NCI-H1436 treated with DMSO at 0.1 percent for 48 hours (cell line): ENCODE results near the gene CPNE6.
A peak's percentile ranks its signal among the peaks of the same experiment; 100 is the strongest.
"Not testable (repeated sequence)": the region's sequence is repeated elsewhere in the genome, so short reads cannot be mapped to it uniquely, and the experiment has no call there.

Experiments used
- DNase-seq: peaks from one replicate; lab custom pipeline; 2025; lab: John Stamatoyannopoulos, UW

CPNE6 gene

DNA sequence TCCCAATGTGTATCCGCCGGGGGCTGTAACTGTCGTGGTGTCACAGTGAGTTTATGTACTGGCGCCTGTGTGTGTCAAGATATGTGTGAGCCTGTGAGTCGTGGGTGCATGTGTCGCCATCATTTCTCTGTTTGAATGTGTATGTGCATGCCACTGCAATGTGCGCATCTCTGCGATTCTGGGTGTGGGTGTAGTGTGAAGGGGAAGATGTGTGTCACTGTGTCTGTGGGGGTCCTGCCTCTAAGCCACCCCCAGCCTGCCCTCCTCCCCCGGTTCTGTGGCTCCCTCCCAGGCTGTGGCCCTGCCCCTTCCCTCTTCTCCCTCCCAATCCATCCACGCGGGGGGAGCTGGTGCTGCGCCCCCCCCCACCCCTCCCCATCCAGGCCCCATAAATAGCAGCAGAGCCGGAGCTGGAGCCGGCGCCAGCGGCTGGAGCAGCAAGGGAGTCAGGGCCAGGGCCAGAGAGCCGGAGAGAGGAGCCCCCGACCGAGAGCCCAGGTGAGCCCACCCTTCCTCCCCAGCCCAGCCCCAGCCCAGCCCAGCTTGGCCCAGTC lies at the start of gene CPNE6:
CPNE6 (plus strand) TSS at position 419 of the 554 bp plus-strand sequence. CDS start 1,375 bp downstream, outside the sequence.
- DNase-seq, result no peak

DNA sequence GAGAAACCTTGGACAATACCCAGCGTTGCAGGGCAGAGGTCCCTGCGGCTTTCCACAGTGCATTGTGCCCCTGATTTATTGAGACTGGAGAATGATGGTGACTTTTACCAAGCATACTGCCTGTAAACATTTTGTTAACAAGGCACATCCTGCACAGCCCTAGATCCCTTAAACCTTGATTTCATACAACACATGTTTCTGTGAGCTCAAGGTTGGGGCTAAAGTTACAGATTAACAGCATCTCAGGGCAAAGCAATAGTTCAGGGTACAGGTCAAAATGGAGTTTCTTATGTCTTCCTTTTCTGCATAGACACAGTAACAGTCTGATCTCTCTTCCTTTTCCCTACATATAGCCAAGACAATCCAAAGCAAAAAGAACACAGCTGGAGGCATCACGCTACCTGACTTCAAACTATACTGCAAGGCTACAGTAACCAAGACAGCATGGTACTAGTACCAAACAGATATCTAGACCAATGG lies 46.4 kb upstream of the CPNE6 start:
- not testable (repeated sequence) for DNase-seq

DNA sequence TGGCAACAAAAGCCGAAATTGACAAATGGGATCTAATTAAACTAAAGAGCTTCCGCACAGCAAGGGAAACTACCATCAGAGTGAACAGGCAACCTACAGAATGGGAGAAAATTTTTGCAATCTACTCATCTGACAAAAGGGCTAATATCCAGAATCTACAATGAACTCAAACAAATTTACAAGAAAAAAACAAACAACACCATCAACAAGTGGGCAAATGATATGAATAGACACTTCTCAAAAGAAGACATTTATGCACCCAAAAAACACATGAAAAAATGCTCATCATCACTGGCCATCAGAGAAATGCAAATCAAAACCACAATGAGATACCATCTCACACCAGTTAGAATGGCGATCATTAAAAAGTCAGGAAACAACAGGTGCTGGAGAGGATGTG lies 41.7 kb upstream of the CPNE6 start:
- DNase-seq, result not testable (repeated sequence)

DNA sequence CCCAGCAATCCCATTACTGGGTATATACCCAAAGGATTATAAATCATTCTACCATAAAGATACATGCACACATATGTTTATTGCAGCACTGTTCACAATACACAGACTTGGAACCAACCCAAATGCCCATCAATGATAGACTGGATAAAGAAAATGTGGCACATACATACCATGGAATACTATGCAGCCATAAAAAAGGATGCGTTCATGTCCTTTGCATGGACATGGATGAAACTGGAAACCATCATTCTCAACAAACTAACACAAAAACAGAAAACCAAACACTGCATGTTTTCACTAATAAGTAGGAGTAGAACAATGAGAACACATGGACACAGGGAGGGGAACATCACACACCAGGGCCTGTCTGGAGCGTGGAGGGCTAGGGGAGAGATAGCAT lies 40.0 kb upstream of the CPNE6 start:
- DNase-seq, result not testable (repeated sequence)

DNA sequence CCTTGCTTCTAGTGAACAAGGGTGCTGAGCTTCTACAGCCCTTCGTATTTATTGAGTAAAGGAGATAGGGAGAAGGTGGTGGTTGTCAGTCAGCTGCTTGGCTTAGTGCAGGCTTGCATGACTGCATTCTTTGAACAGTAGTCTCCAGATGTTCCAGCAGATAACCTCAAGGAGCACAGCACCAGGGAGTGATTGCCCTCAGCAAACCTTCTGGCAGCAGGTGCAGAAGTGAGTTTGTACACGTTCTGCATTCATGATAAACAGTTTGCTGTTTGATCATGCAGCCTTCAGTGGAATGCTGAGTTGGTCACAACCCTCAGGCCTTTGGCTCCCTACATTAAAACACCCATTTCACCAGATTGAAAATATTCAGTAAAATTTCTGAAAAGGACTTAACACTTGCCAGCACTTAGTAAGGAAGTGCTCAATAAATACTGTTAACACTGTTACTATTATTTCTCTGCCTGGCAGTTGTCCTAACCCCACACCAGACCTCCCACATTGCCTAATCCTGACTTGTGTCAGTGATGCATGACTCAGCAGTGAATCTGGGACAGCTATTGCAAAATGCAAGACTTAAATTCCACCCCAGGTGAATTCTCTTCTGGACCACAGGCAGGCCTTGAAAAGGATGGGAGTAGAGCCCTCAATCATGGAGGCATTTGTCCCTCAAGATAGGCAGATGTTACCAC lies 38.5 kb upstream of the CPNE6 start:
- no peak for DNase-seq

DNA sequence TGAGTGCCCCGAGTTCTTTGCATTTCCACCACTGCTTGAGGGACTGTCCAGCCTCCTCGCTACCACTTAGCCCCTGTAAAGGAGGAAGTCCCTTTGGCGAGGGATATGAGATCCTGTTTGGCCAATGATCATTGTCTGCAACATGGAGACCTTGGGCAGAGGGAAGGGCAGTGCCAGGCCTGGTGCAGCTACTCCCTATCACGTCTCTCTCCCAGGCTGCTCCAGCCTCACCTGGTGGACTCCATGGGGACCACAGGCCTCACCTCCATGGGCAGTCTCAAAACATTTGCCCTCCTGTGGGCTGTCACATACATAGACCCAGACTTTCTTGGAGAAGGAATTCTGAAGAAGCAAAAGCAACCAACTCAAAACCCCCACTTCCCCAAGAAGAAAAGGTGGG lies 35.6 kb upstream of the CPNE6 start:
- not testable (repeated sequence) for DNase-seq

DNA sequence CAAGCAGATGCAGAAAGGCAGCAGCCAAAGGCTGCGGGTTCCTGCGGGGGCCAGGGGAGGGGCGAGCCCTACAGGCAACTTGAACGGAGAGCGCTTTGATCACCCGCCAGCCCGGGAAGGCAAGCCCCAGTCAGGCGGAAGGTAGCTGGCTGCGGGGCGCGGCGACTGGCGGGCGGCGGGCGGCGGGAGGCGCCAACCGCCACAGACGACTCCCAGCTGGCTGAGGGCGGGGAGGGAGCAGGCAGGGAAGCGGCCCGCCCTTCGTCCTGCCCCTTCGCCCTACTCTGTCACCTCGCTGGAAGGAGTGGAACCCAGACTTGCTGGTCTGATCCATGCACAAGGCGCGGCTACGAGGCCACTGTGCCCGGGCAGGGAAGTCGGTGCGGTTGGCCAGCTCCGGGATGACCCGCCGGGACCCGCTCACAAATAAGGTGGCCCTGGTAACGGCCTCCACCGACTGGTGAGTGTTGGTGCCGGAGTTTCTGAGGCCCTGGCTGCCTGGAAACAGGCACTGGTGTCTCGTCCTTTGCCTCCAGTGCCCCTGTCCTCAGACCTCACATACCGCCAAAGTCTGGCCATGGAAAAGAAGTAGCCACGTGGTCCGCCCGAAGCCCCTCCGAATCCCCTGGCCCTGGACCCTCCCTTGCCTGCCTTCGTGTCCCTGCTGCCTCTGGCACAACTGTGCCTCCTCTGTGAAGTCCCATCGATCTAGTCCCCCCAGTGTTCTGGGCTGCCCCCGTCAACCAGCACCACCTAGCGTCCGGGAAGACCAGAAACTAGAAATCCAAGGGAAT lies 35.0 kb upstream of the CPNE6 start:
- DNase-seq, result peak; percentile 40

DNA sequence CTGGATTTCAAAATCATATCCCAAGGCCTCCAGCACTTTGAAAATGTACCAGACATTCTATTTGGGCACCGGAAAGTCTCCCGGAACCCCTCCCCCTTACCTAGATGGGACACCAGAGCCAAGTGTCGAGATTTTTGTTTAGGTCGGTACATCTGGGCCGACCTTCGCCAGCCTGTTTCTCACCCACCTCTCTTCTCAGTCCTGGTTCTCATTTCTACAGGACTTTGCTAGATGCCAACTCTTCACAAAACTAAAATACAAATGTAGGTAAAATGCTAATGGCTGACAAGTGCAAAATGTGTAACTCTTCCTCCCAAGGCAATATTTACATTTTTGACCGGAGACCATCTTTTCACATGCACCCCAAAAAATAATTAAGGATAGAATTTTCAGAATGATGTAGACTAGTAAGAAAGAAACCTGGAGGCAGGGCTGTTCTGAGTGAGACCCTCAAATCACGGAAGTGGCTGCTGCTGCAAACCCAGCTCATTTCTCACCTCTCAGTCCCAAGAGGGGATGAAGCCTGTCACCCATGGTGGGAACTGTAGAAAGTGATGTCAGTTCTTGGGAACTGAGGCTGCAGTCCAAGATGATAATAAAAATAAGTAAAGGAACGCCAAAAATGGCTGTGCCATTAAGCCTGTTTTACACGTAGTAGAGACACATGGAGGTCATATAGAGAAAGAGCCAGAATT lies 34.3 kb upstream of the CPNE6 start:
- not testable (repeated sequence) for DNase-seq

DNA sequence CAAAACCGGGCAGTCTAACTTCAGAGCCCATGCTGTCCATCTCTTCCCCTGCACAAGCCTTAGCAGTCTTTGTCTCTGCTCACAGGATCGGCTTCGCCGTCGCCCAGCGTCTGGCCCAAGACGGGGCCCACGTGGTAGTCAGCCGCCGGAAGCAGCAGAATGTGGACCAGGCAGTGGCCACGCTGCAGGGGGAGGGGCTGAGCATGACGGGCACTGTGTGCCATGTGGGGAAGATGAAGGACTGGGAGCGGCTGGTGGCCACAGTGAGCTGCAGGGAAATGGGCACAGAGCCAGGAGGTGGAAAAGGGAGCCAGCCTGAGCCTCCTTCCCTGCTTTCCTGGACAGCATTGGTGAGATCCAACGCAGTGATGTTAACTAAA lies 33.7 kb upstream of the CPNE6 start:
- no peak for DNase-seq

DNA sequence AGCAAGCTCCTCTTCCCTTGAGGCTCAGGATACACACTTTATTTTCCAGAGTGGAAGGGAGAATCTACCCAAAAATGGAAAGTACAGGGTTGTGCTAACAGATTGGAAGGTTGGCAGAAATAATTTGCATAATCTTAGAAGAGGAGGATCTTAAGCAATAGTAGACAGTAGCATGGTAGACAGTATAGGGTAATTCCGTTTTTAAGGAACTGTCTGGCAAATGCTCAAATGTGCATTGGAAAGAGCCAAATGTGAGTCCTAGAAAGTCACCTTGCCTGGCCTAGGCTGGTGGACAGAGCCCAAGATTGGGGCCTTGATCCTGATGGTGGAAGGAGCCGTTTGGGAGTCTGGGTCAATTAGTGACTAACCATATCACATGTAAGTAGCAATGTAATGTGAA lies 32.7 kb upstream of the CPNE6 start:
- DNase-seq, result no peak

DNA sequence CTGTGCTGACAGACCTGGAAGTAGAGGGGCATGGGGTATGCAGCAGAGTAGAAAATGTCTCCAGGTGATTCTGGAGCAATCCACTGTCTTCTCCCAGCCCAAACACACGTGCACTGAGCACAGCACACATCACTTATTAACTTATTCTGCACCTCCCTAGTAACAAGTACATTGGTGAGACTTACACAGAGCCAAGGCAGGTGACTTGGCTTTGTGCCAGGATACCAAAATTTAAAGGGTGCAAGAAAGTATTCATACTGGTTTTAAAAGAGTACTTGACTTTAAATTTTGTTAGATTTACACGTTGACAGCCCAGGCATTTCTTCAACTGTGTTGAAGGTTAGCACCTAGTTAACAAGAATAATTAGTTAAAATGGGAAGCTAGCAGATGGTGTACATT lies 30.7 kb upstream of the CPNE6 start:
- DNase-seq, result no peak

DNA sequence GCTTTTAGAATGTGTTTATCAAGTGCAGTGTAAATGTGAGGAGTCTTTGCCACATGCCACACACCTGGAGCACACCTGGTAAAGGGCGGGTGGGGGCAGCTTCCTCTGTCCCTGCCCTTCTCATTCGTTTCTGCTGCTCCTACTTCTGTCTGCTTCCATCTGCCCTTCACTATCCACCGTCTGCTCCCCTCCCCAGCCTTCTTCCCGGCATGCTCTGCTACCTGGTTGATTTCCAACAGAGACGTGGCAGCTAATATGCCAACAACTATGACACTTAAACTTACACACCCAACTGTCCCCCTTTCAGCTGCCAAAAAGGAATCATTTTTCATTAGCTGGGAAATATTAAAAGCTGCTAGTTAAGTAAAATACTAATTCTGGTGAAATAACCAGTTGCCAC lies 28.6 kb upstream of the CPNE6 start:
- DNase-seq, result no peak

DNA sequence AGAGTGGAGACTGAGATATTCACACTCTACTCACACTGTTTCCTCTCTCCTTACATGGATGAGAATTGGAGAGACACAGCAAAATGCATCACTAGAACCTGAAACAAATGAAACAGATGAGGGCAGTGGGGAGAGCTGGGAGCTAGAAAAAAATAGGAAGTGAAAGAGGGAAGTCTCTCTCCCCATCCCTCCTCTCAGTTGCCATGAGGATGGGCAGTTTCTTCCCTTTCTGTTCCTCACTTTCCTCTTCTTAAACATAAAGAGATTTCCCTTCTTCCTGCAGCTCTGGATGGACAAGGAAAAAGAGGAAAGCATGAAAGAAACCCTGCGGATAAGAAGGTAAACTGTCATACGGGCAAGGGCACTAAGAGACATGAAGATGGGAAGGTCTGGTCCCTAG lies 22.4 kb upstream of the CPNE6 start:
- DNase-seq, result not testable (repeated sequence)

DNA sequence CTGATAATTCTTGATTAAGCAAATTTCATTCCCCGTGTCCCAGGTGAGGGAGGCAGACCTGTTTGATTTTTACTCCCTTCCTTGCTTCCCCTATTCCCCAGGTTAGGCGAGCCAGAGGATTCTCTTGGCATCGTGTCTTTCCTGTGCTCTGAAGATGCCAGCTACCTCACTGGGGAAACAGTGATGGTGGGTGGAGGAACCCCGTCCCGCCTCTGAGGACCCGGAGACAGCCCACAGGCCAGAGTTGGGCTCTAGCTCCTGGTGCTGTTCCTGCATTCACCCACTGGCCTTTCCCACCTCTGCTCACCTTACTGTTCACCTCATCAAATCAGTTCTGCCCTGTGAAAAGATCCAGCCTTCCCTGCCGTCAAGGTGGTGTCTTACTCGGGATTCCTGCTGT lies 20.6 kb upstream of the CPNE6 start:
- DNase-seq, result not testable (repeated sequence)

DNA sequence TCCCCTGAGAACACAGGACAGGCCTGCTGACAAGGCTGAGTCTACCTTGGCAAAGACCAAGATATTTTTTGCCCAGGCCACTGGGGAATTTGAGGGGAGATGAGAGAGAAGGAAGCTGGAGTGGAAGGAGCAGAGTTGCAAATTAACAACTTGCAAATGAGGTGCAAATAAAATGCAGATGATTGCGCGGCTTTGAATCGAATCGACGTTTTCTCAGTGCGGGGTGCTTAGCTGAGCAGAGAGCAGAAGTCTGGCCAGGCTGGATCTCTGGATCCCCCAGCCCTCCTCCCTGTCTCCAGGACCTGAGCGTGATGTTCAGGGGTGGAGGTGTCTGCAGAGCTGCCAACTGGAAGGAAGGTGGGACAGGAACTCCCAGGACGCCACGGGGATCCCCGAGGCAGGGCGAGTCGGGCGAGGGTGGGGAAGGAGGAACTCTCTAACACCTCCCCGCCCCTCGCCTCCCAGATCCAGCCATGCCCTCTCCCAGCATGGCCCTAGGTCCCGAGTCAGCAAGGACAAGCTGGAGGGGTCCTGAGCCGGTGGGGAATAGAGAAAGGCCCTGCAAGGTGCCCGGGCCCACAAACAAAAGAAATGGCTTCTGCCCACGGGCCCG lies 20.1 kb upstream of the CPNE6 start:
- no peak for DNase-seq

DNA sequence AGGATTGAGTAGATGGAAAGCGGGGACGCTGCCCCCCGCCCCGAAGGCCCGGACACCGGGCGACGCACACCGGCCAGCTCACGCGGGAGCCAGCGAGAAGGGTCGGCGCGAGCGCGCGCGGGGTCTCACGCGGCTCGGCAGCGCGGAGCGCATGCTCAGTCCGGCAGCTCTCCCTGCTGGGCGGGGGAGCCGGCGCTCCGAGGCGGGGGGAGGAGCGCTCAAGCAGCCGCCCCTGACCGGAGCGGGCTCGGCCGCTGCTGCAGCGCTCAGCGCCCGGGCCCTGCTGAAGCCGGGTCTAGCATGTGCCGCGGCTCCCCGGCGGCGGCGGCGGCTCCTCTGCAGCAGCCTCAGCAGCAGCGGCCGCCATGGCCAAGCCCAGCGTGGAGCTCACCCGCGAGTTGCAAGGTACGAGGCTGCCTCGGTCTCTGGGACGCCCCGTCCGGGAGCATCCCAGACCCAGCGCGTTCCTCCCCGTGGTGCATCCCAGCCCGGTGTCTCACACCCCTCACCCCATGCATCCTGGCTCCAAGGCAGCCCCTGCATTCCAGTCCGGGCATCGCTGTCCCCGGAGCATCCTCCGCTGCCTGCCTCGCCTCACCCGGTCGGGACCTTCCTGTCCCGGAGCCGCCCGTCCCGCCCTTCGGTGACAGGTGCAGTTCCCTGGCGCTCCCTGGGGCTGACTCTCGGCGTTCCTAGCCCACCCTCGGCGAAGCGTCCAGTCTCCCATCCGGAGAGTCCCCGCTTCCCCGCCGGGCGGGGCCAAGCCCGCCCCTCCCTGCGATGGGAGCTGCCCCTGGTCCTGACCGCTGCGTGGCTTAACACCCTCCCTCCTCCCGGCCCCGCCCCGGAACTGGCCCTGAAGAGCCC lies 19.3 kb upstream of the CPNE6 start, which contains the start of gene CARMIL3:
CARMIL3 (plus strand) TSS at position 221 of the 867 bp plus-strand sequence; CDS start at position 366, 145 bp downstream.
- DNase-seq, result no peak

DNA sequence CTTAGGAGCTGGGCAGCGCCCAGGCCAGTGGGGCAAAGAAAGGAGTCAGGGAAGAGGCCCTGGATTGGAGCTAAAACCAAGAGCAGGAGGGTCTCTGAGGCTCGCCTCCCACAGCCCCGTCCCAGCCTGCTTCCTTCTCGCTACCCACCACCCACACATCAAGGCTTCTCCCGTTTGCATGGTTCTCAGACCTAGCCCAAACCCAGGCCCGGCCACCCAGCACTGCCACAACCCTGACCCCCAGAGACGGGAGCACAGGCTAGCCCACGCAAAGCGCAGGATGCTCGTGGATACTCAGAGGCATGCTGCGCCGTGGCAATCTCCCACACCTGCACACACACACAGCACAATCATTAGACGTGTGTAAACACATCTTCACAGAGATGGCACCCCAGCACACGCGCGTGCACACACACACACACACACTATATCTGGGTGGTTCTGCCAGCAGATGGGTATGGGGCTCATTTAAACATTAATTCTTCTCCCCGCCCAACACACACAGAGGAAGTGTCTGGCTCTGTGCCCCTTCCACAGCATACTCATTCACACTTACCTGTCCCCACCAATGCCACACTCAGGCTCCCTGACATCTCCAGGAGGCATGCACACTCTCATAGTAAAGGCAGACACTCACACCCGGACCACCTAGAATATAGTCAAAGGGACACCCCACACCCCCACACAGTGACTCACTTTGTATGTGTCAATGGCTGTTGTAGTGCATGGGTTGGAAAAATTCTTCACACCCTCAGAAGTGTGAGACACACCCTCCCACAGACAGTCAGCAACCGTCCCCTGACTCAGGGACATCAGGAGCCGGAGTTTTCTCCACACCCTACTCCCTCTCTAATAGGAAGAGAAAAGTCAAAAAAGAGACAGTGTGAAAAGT lies 18.5 kb upstream of the CPNE6 start:
- no peak for DNase-seq

DNA sequence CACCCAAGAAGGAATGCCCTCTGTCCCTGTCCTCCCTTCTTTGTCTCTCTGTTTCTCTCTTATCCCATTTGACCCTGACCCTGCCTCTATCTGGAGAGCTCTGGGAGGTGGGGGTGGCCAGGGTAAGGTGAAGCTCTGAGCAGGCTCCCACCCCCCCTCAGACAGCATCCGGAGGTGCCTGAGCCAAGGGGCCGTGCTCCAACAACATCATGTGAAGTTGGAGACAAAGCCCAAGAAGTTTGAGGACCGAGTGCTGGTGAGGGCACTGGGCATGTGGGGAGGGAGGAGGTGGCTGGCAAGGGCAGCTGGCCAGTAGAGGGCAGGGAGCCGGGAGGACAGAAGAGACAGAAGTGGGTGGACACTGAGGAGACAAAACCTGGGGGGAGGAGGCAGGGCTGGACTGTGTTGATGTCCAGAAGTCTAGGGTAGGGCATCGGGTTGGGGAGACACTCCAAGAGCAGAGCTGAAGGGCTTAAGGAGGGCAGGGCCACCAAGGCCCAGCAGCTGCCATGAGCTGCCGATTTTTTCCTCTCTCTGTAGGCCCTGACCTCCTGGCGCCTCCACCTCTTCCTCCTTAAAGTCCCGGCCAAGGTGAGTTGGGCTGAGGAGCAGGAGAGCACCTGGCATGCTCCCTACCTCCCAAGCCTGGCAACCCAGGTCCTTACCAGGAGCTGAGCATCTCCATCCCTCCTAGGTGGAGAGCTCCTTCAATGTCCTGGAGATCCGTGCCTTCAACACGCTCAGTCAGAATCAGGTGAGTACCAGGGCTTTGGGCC lies 17.6 kb upstream of the CPNE6 start:
- no peak for DNase-seq

DNA sequence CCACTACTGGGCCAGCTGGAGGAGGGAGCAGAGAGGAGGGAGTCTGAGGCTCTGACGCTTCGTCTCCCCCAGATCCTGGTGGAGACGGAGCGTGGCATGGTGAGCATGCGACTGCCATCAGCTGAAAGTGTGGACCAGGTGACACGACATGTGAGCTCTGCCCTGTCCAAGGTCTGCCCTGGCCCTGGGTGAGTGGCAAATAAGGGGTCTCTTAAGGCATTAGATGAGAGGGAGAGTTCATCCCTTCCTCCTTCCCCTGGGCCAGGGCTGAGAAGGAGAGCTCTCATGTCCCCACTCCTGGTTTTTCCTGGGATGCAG lies 17.1 kb upstream of the CPNE6 start:
- no peak for DNase-seq
